HL-60 (cell line): ENCODE measurements around the gene ZNF689.

Experiments
- DNase-seq, 2 experiments: peaks; one replicate each; pipeline ENCODE4 v3.0.0-alpha.2; 2010 to 2020; ENCODE audit warnings: low read depth in 1 of 2, low spot score in 1 of 2
- H3K27ac ChIP-seq: fragments of 250-450 bp; sonication (Bioruptor Pico); replicated peaks from 2 replicates; pipeline ENCODE4 v1.5.1; 2020; ENCODE audit warnings: mild to moderate bottlenecking, moderate library complexity
- H3K27me3 ChIP-seq: fragments of 250-450 bp; sonication (Bioruptor Pico); 2 replicates; pipeline ENCODE4 v1.5.1; 2021; ENCODE audit warnings: mild to moderate bottlenecking, moderate library complexity; ENCODE audit not compliant: insufficient read depth, poor library complexity, severe bottlenecking
- H3K4me3 ChIP-seq: replicated peaks from 2 replicates; pipeline ENCODE4 v1.5.1; 2011; ENCODE audit warnings: mild to moderate bottlenecking, control low read depth, low read length; ENCODE audit not compliant: insufficient read depth
- GABPA ChIP-seq: IDR thresholded peaks from 2 replicates; pipeline ENCODE4 v1.6.1; 2012; ENCODE audit warnings: low read depth
- POLR2AphosphoS5 ChIP-seq: IDR thresholded peaks from 2 replicates; pipeline ENCODE4 v1.6.1; 2012; ENCODE audit warnings: low read depth
- SPI1 ChIP-seq: IDR thresholded peaks from 2 replicates; pipeline ENCODE4 v1.6.1; 2012; ENCODE audit warnings: low read depth, mild to moderate bottlenecking, borderline replicate concordance
- TF ChIP-seq, protein P1 (sequence below): IDR thresholded peaks from 2 replicates; pipeline ENCODE4 v1.6.1; 2012; ENCODE audit warnings: low read depth; ENCODE audit not compliant: insufficient replicate concordance
- TF ChIP-seq, protein P2 (sequence below): IDR thresholded peaks from one replicate; pipeline ENCODE4 v1.5.1; 2011; ENCODE audit warnings: low read length, control low read depth, inconsistent platforms; ENCODE audit not compliant: insufficient read depth

The ZNF689 gene

DNA sequence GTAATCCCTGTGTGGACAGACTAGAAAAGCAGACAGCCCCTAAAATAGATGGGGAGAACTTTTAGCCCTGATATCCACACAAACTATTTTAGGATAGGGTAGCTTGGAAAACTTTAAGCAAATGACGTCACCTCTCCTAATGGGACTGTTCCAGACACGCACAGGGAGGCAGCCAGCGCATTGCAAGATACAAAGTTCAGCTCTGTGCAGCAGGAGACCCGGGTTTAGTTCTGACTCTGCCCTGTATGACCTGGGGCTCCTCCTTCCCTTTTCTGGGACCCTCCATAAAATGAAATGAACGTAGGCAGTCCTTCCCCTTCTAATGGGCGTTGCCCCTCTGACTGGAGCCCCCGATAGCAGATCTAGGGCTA is 6.3 kb downstream of the ZNF689 start:
- DNase-seq = no peak
- Histone ChIP-seq H3K4me3 (no peak overlapping the region), H3K27me3 (no peaks in the 10 kb centered on the region), H3K27ac (peak overlapping the region; percentile 75)
- TF ChIP-seq, protein P1, sequence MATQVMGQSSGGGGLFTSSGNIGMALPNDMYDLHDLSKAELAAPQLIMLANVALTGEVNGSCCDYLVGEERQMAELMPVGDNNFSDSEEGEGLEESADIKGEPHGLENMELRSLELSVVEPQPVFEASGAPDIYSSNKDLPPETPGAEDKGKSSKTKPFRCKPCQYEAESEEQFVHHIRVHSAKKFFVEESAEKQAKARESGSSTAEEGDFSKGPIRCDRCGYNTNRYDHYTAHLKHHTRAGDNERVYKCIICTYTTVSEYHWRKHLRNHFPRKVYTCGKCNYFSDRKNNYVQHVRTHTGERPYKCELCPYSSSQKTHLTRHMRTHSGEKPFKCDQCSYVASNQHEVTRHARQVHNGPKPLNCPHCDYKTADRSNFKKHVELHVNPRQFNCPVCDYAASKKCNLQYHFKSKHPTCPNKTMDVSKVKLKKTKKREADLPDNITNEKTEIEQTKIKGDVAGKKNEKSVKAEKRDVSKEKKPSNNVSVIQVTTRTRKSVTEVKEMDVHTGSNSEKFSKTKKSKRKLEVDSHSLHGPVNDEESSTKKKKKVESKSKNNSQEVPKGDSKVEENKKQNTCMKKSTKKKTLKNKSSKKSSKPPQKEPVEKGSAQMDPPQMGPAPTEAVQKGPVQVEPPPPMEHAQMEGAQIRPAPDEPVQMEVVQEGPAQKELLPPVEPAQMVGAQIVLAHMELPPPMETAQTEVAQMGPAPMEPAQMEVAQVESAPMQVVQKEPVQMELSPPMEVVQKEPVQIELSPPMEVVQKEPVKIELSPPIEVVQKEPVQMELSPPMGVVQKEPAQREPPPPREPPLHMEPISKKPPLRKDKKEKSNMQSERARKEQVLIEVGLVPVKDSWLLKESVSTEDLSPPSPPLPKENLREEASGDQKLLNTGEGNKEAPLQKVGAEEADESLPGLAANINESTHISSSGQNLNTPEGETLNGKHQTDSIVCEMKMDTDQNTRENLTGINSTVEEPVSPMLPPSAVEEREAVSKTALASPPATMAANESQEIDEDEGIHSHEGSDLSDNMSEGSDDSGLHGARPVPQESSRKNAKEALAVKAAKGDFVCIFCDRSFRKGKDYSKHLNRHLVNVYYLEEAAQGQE = no peak
- TF ChIP-seq, protein P2, sequence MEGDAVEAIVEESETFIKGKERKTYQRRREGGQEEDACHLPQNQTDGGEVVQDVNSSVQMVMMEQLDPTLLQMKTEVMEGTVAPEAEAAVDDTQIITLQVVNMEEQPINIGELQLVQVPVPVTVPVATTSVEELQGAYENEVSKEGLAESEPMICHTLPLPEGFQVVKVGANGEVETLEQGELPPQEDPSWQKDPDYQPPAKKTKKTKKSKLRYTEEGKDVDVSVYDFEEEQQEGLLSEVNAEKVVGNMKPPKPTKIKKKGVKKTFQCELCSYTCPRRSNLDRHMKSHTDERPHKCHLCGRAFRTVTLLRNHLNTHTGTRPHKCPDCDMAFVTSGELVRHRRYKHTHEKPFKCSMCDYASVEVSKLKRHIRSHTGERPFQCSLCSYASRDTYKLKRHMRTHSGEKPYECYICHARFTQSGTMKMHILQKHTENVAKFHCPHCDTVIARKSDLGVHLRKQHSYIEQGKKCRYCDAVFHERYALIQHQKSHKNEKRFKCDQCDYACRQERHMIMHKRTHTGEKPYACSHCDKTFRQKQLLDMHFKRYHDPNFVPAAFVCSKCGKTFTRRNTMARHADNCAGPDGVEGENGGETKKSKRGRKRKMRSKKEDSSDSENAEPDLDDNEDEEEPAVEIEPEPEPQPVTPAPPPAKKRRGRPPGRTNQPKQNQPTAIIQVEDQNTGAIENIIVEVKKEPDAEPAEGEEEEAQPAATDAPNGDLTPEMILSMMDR = no peak
- TF ChIP-seq POLR2AphosphoS5 (no peak), GABPA (no peak), SPI1 (no peak)

DNA sequence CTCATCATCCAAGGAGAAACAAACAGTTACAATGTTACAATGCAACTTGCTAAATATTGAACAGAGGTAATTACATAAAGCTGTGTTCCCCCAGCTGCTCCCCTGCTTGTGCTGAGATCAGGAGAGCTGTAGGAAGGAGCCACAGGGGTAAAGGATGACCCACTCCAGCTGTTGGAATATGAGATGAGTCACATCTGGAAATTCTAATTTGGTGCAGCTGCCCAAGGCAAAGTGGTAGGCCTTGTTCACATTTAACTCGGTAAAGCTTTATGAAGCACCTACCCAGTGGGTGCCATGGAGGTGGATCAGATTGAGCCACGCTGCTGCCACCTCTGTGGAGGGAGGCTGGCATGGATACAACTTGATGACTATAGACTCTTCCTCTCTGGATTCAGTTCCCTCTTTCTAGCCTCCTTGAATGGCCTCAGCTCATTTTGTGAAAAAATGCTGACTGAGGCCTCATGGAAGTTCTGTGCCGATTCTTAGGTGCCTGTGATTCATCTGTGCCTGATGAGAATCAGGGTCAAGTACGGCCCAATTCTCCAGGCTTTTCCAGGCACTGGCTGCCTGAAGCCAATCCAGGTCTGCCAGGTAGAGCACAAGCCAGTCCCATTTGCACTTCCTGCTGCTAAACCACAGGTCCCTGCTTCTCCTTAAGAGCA is 7.4 kb downstream of the ZNF689 start:
- Histone ChIP-seq H3K27me3 (no peaks in the 10 kb centered on the region), H3K27ac (no peak overlapping the region), H3K4me3 (no peak overlapping the region)
- peak in 1 of 2 experiments; percentile 12 for DNase-seq
- TF ChIP-seq, protein P2 = no peak
- peak; percentile 42; the same call in 1 of the 2 replicates for TF ChIP-seq SPI1

DNA sequence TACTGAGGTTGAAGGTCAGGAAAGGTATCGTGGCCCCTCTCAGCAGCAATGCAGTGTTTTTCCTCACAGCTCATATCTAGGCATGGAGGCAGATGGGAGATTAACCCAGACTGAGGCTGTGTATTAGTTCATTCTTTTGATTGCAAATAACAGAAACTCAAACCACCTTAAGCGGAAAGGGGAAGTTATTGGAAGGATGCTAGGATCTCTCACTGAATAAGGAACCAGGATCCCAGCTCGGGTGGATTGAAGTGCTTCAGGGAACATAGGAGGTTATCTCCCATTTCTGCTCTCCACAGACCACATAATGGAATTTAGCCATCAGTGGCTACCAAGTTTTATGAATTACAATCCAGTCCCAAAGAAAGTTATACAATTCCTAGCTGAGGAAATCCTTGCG is 8.2 kb downstream of the ZNF689 start:
- no peak overlapping the region for H3K27ac ChIP-seq
- TF ChIP-seq, protein P2 = no peak
- peak; percentile 10; the same call in 1 of the 2 replicates for TF ChIP-seq SPI1
- no peak for TF ChIP-seq POLR2AphosphoS5
- no peak overlapping the region for H3K4me3 ChIP-seq
- DNase-seq = peak in 1 of 2 experiments; percentile 49
- H3K27me3 ChIP-seq = no peaks in the 10 kb centered on the region

DNA sequence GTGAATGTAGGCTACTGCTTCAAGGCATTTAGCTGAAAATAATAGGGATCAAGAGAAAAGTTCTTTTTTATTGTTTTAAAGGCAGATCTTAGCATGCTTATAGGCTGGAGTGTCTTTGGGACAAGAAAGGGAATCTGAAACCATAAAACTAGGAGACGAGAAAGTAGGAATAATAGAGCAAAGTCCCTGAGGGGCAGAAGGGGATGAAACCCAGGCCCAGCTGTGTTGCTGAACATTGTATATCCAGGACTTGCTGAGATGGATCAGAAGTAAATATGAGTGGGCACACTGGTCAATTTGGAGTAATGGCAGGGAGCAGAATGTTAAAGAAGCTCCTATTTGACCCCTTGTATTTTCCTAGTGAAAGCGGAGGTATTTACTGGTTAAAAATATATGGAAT is 9.3 kb downstream of the ZNF689 start:
- Histone ChIP-seq H3K27me3 (no peaks in the 10 kb centered on the region), H3K27ac (no peak overlapping the region), H3K4me3 (no peak overlapping the region)
- no peak for DNase-seq
- TF ChIP-seq, protein P2 = no peak
- TF ChIP-seq GABPA (no peak), POLR2AphosphoS5 (no peak), SPI1 (no peak)
- TF ChIP-seq, protein P1 = no peak
